Activated naive CD8-positive, alpha-beta T cell treated with anti-CD3 and anti-CD28 coated beads for 36 hours (primary cell): ENCODE measurements around the gene AUH. TPM values are rescaled to one million over a fixed set of nuclear protein-coding genes. Genes with fewer than 3 reads are reported as not detected.
A peak's percentile ranks its signal among the peaks of the same experiment; 100 is the strongest.
"Not testable (repeated sequence)": the region's sequence is repeated elsewhere in the genome, so short reads cannot be mapped to it uniquely, and the experiment has no call there.

Source experiments
- DNase-seq: peaks from one replicate; pipeline ENCODE4 v3.0.0; 2021
- H3K27ac Mint-ChIP-seq: one replicate; pipeline ENCODE4 v1.8.0; 2022; ENCODE audit warnings: mild to moderate bottlenecking, moderate library complexity, mixed read lengths
- H3K27me3 Mint-ChIP-seq: one replicate; pipeline ENCODE4 v1.8.0; 2022; ENCODE audit warnings: mild to moderate bottlenecking, mixed read lengths
- H3K36me3 Mint-ChIP-seq: one replicate; pipeline ENCODE4 v1.8.0; 2021; ENCODE audit warnings: mild to moderate bottlenecking, mixed read lengths
- H3K4me1 Mint-ChIP-seq: one replicate; pipeline ENCODE4 v1.8.0; 2021; ENCODE audit warnings: mixed read lengths
- H3K4me3 Mint-ChIP-seq: one replicate; pipeline ENCODE4 v1.8.0; 2022; ENCODE audit warnings: mild to moderate bottlenecking, moderate library complexity, mixed read lengths
- H3K9me3 Mint-ChIP-seq: one replicate; pipeline ENCODE4 v1.8.0; 2022; ENCODE audit warnings: mixed read lengths
- total RNA-seq, 2 experiments: library from RNA; stranded (reverse); gene quantifications; one replicate each; pipeline ENCODE4 v1.2.3, GENCODE V29; 2021

AUH gene
- total RNA-seq, 2 experiments from 2014 or later, result 12.4 to 13.2 TPM

DNA sequence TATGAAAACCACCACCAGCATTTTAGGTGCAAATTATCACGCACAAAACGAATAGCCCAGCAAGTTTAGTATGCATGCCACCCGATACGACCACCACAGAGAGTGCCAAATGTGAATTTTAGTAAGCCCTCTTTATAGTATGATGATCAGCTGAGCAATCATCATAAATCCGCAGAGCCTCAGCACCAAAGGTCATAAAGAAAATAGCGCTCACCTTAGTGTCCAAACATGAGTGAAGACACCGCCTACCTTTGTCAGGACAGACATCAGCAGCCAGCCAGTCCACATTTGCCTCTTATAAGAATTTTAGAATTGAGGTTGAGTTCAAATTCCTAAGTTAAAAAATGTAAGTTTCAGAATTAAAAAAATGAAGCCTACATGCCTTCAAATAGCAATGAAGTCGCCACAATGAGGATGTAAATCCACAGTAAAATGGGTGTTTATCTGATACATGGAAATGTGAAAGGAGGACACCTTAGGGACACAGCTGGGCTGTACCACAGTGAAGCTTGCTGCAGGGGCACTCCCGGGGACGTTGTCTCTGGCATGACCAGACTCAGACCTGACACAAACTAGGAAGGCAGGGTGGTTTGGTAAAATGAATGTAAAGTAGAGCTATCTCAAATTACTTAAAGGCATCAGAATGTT, 149.0 kb downstream of the AUH start:
- H3K4me3 Mint-ChIP-seq, result no peak overlapping the region
- H3K36me3 Mint-ChIP-seq, result peaks cover 29% of the 10 kb centered on the region
- peaks cover 38% of the 10 kb centered on the region for H3K4me1 Mint-ChIP-seq
- H3K27me3 Mint-ChIP-seq, result no peaks in the 10 kb centered on the region
- DNase-seq, result no peak
- peak overlapping the region; percentile 93 for H3K27ac Mint-ChIP-seq
- H3K9me3 Mint-ChIP-seq, result peaks cover 1% of the 10 kb centered on the region

GRCh38 chr9:91211919-91212318, 149.8 kb downstream of the AUH start:
- H3K4me1 Mint-ChIP-seq, result peaks cover 46% of the 10 kb centered on the region
- no peak overlapping the region for H3K4me3 Mint-ChIP-seq
- H3K9me3 Mint-ChIP-seq, result peaks cover 1% of the 10 kb centered on the region
- peak; percentile 27 for DNase-seq
- peaks cover 29% of the 10 kb centered on the region for H3K36me3 Mint-ChIP-seq
- H3K27me3 Mint-ChIP-seq, result no peaks in the 10 kb centered on the region
- H3K27ac Mint-ChIP-seq, result peak overlapping the region; percentile 93

GRCh38 chr9:91211414-91211813, 150.3 kb downstream of the AUH start:
- Mint-ChIP-seq H3K9me3 (peaks cover 3% of the 10 kb centered on the region), H3K27ac (peak overlapping the region; percentile 93), H3K4me3 (no peak overlapping the region), H3K4me1 (peaks cover 51% of the 10 kb centered on the region), H3K27me3 (no peaks in the 10 kb centered on the region), H3K36me3 (peaks cover 31% of the 10 kb centered on the region)
- no peak for DNase-seq

DNA sequence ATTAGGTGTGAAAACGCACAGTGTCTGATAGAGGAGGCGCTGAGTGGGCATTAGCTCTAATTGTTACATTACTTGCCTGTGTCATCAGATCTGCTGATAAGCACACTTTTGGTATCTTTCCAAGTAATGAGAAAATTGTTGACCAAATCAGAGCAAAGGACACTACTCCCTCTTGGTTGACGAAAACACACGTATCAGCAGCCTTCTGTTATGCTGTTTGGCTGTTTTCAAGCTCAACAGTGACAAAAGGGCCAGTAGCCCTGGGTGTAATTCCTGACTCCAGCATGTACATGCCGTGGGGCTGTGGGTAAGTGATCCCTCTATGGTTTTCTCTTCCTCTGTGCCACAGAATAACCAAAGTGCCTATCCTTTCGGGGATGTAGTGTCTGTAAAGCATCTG, 151.4 kb downstream of the AUH start:
- Mint-ChIP-seq H3K4me3 (no peak overlapping the region), H3K27ac (peak overlapping the region; percentile 59), H3K9me3 (peaks cover 5% of the 10 kb centered on the region), H3K4me1 (peaks cover 56% of the 10 kb centered on the region), H3K27me3 (no peaks in the 10 kb centered on the region), H3K36me3 (peaks cover 38% of the 10 kb centered on the region)
- DNase-seq, result no peak

- Mint-ChIP-seq H3K9me3 (peaks cover 7% of the 10 kb centered on the region), H3K27ac (peak overlapping the region; percentile 98), H3K4me3 (no peak overlapping the region), H3K27me3 (no peaks in the 10 kb centered on the region), H3K36me3 (peaks cover 46% of the 10 kb centered on the region), H3K4me1 (peaks cover 56% of the 10 kb centered on the region)
- DNase-seq, result no peak
Measured at GRCh38 chr9:91208837-91209236, 152.9 kb downstream of the AUH start.

- no peak for DNase-seq
Measured at GRCh38 chr9:91208419-91208745, 153.3 kb downstream of the AUH start.

GRCh38 chr9:91207729-91208418, 153.8 kb downstream of the AUH start:
- peaks cover 54% of the 10 kb centered on the region for H3K4me1 Mint-ChIP-seq
- peak overlapping the region; percentile 66 for H3K4me3 Mint-ChIP-seq
- DNase-seq, result peak; percentile 28
- H3K36me3 Mint-ChIP-seq, result peaks cover 47% of the 10 kb centered on the region
- H3K9me3 Mint-ChIP-seq, result peaks cover 13% of the 10 kb centered on the region
- H3K27ac Mint-ChIP-seq, result peak overlapping the region; percentile 98
- H3K27me3 Mint-ChIP-seq, result no peaks in the 10 kb centered on the region

More at GRCh38 chr9:91208419-91208745, 153.3 kb downstream of the AUH start:
- peak overlapping the region; percentile 98 for H3K27ac Mint-ChIP-seq
- H3K9me3 Mint-ChIP-seq, result peaks cover 9% of the 10 kb centered on the region
- H3K36me3 Mint-ChIP-seq, result peaks cover 47% of the 10 kb centered on the region
- H3K4me1 Mint-ChIP-seq, result peaks cover 55% of the 10 kb centered on the region
- peak overlapping the region; percentile 66 for H3K4me3 Mint-ChIP-seq
- H3K27me3 Mint-ChIP-seq, result no peaks in the 10 kb centered on the region

GRCh38 chr9:91207397-91207728, 154.4 kb downstream of the AUH start:
- Mint-ChIP-seq H3K4me3 (peak overlapping the region; percentile 66), H3K9me3 (peaks cover 14% of the 10 kb centered on the region), H3K4me1 (peaks cover 51% of the 10 kb centered on the region), H3K27ac (peak overlapping the region; percentile 98), H3K27me3 (no peaks in the 10 kb centered on the region), H3K36me3 (peaks cover 45% of the 10 kb centered on the region)
- no peak for DNase-seq

DNA sequence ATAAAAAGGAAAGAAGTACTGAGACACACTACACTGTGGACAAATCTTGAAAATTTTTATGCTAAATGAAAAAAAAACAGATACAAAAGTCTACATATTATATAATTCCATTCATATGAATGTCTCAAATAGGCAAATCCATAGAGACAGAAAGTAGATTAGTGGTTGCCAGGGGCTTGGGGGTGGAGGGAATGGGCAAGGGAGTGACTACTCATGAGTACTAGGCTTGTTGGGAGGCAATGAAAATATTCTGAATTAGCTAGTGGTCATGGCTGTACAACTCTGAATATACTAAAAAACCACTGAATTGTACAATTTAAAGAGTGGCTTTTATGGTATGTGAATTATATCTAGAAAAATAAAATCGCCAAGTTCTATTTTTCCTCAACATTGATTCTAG, 154.9 kb downstream of the AUH start:
- Mint-ChIP-seq H3K9me3 (peaks cover 18% of the 10 kb centered on the region), H3K36me3 (peaks cover 45% of the 10 kb centered on the region), H3K27ac (peak overlapping the region; percentile 98), H3K4me3 (no peak overlapping the region), H3K27me3 (no peaks in the 10 kb centered on the region), H3K4me1 (peaks cover 45% of the 10 kb centered on the region)
- DNase-seq, result no peak

GRCh38 chr9:91202736-91203283, 158.9 kb downstream of the AUH start:
- Mint-ChIP-seq H3K27me3 (no peaks in the 10 kb centered on the region), H3K4me3 (no peak overlapping the region), H3K4me1 (peaks cover 38% of the 10 kb centered on the region), H3K27ac (no peak overlapping the region), H3K36me3 (peaks cover 43% of the 10 kb centered on the region), H3K9me3 (peaks cover 35% of the 10 kb centered on the region)
- DNase-seq, result no peak

DNA sequence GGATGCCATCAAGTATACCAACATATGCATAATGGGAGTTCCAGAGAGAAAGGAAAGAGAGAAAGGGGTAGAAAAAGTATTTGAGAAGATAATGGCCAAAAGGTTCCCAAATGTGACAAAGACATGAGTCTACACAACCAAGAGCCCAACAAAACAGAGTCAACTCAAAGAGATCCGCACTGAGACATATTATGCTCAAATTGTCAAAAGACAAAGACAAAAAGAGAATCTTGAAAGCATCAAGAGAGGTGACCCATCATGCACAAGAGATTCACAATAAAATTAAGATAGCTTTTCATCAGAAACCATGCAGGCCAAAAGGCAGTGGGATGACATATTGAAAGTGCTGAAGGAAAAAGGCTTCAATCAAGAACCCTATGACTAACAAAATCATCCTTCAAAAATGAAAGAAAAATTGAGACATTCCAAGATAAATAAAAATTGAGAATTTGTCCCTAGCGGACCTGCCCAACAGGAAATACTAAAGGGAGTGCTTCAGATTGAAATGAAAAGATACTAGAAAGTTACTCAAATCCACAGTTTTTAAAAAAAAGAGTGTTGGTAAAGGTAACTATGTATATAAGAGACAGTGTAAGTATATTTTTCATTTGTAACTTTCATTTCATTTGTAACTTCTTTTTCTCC, 160.9 kb downstream of the AUH start:
- peaks cover 25% of the 10 kb centered on the region for H3K4me1 Mint-ChIP-seq
- H3K27me3 Mint-ChIP-seq, result no peaks in the 10 kb centered on the region
- peaks cover 31% of the 10 kb centered on the region for H3K9me3 Mint-ChIP-seq
- H3K27ac Mint-ChIP-seq, result peak overlapping the region; percentile 57
- DNase-seq, result no peak
- no peak overlapping the region for H3K4me3 Mint-ChIP-seq
- peaks cover 38% of the 10 kb centered on the region for H3K36me3 Mint-ChIP-seq

DNA sequence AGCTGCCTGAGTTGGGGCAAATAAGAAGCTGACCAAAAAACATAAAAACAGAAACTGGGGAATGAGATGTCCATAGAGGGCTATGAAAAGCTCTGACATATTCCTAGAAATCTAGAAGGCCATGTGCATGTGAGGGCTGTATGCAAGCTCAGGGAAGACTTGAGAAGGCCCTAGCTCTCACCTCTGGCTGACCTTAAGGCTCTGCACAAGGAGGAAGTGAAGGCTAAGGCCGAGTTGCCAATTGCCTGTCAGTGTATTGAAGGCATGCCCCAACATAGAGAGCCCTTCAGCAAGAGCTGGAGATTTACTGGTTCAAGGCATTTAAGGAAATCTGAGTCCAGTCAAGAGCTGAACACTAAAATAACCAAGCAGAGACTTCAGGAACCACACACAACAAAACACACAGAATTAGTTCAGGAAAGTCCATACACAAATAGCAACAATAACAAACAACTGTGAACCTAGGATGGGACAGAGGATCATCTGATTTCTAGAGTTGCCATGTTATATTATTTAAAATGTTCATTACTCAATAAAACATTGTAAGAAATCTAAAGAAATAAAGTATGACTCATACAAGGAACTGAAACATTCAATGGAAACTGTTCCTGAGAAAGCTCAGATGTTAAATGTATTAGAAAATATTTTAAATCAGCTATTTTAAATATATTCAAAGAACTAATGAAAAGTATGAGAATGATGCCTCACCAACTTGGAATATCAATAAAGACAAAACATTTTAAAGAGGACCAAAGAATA, 161.8 kb downstream of the AUH start:
- Mint-ChIP-seq H3K9me3 (peaks cover 31% of the 10 kb centered on the region), H3K27ac (peak overlapping the region; percentile 57), H3K36me3 (peaks cover 35% of the 10 kb centered on the region), H3K27me3 (no peaks in the 10 kb centered on the region), H3K4me1 (peaks cover 26% of the 10 kb centered on the region), H3K4me3 (no peak overlapping the region)
- no peak for DNase-seq

- Mint-ChIP-seq H3K4me1 (peaks cover 35% of the 10 kb centered on the region), H3K36me3 (peaks cover 27% of the 10 kb centered on the region), H3K9me3 (peaks cover 30% of the 10 kb centered on the region)
- not testable (repeated sequence) for H3K27me3 Mint-ChIP-seq, H3K27ac Mint-ChIP-seq, H3K4me3 Mint-ChIP-seq, DNase-seq
Measured at GRCh38 chr9:91198881-91199280, 162.8 kb downstream of the AUH start.

GRCh38 chr9:91198405-91198804, 163.3 kb downstream of the AUH start:
- Mint-ChIP-seq H3K27ac (no peak overlapping the region), H3K36me3 (peaks cover 25% of the 10 kb centered on the region), H3K4me3 (no peak overlapping the region)

More at GRCh38 chr9:91198405-91198804, 163.3 kb downstream of the AUH start:
- H3K9me3 Mint-ChIP-seq, result peaks cover 28% of the 10 kb centered on the region
- DNase-seq, result no peak
- H3K27me3 Mint-ChIP-seq, result no peaks in the 10 kb centered on the region
- H3K4me1 Mint-ChIP-seq, result peaks cover 40% of the 10 kb centered on the region
